Measurements from ENCODE around the gene KRT76. TPM values are rescaled to one million over a fixed set of nuclear protein-coding genes. Genes with fewer than 3 reads are reported as not detected.

KRT76 gene
- total RNA-seq: not detected
- long read RNA-seq: 0 reads

GRCh38 chr12:52776913-52777395 is at the start of gene KRT76:
Gene KRT76, minus strand, starts transcription at chr12:52777345. Its CDS starts 54 bp downstream, at chr12:52777291.
- intact Hi-C loops (cut with DNase I): no loop called here
- no peak for DNase-seq (ENCODE audit: low spot score)

- DNase-seq (ENCODE audit: low spot score): no peak
- intact Hi-C loops (cut with DNase I): no loop called here
Measured at GRCh38 chr12:52825961-52826360, 48.8 kb upstream of the KRT76 start.

DNA sequence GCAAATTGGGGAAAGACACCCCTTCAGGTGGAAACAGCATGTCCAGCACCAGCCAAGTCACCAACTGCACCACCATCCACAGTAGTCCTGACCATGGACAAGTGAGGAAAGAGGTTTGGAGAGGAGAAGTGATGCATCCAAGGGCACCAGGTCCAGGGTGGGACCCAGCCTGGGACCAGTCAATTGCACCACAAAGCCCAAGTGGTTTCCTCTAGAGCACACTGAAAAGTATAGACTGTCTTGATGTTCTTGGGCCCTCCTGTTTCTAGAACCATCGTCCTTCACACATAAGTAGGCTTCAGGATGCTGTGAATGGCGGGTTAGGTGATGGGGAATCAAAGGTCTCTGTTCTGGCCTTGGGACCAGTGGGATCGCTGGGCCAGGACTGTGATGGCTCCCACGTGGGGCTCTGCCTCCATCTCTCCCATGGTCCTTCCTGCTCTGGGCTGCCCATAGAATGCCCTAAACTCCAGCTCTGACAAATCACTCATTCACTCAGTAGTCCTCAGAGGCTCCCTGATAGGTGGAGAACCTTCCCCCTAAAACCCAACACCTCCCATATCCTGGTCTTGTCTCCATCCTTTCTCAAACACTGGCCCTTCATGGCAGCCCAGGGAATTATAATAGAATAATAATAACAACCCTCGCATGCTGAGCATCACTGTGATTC is 47.7 kb upstream of the KRT76 start:
- no peak for DNase-seq (ENCODE audit: low spot score)
- intact Hi-C loops (cut with DNase I): no loop called here

DNA sequence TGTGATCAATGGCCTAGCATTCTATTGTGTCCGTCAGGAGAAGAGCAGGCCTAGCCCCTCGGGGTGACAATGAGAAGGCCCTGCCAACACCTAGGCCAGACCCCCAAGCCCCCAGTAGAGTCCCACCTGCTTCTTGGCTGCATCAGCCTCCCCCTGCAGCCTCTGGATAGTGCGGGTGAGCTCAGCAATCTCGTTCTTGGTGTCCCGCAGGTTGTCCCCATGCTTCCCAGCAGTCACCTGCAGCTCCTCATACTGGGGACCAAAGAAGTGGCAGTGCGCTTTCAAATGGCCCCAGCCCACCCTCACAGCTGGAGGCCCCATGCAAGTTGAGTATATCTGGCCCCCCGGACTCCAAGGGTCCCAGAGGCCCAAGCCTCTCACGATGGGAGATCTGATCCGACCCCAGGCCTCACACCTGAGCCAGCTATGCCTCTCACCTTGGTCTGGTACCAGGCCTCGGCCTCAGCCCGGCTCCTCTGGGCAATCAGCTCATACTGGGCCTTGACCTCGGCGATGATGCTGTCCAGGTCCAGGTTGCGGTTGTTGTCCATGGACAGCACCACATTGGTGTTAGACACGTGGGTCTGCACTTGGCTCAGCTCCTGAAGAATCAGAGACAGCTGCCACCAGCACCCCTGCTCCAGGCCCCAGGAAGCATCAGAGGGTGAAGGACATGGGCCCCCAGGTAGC is 46.8 kb upstream of the KRT76 start:
- intact Hi-C loops (cut with DNase I): no loop called here
- DNase-seq (ENCODE audit: low spot score): no peak

- DNase-seq (ENCODE audit: low spot score): no peak
- intact Hi-C loops (cut with DNase I): no loop called here
Measured at GRCh38 chr12:52822771-52823510, 45.8 kb upstream of the KRT76 start.

DNA sequence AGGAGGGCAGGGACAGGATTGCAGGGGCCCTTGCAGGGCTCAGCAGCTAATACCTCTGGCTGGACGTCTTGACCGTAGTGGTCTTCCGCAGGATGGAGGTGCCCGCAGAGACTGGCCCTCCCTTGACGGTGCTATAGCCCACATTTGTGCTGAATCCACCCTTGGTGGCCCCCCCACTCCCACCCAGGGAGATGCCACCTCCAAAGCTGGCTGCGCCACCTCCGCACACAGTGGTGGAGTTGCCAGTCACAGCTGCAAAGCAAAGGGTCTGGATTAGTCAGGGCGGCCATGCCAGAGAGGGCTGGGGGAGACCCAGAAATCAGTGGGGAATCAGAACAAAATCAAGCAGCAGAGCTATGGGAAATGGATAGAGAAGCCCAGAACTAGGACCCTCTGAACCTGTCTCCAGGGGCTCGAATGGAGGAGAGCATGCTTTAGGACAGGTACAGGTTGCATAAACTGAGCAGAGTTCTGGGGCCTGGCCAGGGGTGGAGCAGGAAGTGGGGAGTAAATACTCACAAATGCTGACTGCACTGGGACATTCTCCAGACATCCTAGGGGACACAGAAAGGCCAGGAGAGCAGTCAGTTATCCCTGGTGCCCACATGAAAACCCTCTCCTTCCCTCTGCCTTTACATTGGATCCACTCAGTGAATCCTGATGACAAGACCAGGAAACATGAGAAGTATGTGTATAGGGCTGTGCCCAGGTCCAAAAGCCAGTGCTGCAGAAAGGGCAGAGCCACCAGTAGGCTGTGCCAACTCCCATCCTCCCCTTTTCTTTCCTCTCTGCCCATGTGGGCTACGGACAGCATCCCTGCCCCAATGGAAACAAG is 44.9 kb upstream of the KRT76 start:
- no peak for DNase-seq (ENCODE audit: low spot score)
- intact Hi-C loops (cut with DNase I): no loop called here

DNA sequence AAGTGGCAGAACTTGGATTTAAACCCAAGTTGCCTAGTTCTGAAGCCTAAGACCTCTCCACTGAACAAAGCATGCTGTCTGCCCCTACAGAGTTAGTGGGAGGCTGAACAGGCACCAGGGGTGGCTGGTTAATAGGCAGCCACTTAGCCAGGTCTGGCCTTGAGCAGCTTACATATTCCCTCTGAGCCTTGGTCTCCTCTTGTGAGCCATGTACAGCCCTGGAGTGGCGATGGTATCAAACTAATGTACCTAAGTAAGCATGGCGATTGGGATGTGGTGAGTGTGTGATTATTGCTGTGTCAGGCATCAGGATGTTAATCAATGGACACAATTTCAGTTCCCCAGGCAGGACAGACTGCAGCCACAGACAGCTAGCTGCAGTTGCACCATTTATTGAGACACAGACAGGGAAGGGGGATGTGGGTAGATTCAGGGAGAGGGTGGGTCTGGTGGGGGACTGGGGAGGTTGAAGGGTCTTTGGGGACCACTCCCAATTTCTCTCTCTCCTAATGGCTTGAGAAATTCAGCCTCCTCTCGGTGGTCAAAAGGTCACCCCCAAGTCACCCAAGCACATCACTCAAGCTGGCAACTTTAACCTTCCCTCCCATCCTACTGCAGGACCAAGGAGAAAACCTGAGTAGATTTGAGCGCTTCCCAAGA is 44.1 kb upstream of the KRT76 start:
- no peak for DNase-seq (ENCODE audit: low spot score)
- intact Hi-C loops (cut with DNase I): no loop called here

DNA sequence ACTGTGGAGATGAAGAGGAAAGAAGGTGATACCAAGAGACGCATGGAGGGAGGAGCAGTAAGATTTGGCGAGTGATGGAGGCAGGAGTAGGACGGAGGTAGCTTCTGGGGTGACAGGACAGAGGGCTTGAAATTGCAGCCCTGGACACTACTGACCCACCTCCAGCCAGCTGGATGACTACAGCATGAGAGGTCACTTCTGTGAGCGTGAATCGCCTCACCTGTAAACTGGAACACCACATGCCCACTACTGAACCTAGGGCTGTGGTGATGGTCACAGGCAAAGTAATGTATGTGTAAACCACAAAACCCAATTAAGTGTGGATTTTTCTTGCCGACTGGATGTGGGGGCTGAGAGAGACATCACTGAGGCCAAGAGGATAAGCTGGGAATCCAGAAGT is 43.4 kb upstream of the KRT76 start:
- intact Hi-C loops (cut with DNase I): no loop called here
- no peak for DNase-seq (ENCODE audit: low spot score)

DNA sequence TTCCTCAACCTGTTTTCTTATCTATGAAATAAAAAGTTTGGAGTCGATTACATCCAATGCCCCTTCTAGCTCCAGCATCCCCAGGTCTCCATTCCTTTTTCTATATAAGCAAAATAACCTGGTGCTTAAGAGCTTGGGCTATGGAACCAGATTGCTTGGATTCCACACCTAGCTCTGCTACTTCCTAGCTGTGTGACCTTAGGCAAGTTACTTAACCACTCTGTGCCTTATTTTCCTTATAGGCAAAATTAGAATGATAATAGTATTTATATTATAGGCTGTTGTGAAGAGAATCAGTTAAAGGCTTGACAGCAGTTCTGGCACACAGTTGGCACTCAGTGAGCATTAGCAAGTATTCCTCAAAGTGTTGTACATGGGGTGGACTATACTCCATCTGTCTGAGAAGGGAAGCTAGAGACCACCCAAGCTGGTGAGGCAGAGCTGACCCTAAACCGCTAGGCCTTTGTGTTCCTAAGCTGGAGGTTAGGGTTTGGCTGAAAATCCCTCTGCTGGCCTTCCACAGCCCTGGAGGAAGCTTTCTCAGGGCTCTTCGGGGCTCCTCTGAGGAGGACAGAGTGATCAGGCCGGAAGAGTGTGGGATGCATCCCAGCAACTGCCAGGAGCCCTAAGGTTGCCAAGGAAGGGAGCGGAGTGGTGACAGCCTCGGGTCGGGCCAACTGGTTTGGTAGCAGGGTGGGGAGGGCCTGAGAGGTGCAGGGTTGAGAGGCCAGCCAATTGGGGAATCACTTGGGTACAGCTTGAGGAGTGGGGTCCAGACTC is 42.8 kb upstream of the KRT76 start:
- DNase-seq (ENCODE audit: low spot score): no peak
- intact Hi-C loops (cut with DNase I): no loop called here

GRCh38 chr12:52818887-52819420 is 41.8 kb upstream of the KRT76 start:
- DNase-seq (ENCODE audit: low spot score): no peak
- intact Hi-C loops (cut with DNase I): no loop called here

- intact Hi-C loops (cut with DNase I): no loop called here
- DNase-seq (ENCODE audit: low spot score): no peak
Measured at GRCh38 chr12:52818388-52818787, 41.2 kb upstream of the KRT76 start.

DNA sequence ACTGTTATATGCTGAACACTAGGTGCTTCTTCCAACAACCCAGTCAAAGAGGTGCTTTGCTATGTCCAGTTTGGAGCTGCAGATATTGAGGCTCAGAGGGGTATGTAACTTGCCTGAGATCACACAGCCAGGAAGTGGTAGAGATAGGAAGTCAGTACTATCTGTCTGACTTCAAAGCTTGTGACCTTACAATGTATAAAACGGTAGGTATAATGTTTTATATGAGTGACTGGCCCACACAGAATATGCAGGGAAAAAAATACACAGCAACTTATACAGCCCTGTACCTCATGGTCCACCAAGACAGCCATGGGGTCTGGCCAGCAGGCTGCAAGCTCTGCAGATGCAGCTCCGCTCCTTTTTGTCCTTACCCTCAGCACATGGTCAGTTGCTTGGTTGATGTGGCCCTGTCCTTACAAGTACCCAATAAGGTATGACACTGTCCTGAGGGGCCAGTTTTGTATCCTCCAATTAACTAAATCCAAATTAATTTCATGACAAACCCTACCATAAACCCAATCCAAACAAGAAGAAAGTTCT is 40.6 kb upstream of the KRT76 start:
- no peak for DNase-seq (ENCODE audit: low spot score)
- intact Hi-C loops (cut with DNase I): no loop called here

DNA sequence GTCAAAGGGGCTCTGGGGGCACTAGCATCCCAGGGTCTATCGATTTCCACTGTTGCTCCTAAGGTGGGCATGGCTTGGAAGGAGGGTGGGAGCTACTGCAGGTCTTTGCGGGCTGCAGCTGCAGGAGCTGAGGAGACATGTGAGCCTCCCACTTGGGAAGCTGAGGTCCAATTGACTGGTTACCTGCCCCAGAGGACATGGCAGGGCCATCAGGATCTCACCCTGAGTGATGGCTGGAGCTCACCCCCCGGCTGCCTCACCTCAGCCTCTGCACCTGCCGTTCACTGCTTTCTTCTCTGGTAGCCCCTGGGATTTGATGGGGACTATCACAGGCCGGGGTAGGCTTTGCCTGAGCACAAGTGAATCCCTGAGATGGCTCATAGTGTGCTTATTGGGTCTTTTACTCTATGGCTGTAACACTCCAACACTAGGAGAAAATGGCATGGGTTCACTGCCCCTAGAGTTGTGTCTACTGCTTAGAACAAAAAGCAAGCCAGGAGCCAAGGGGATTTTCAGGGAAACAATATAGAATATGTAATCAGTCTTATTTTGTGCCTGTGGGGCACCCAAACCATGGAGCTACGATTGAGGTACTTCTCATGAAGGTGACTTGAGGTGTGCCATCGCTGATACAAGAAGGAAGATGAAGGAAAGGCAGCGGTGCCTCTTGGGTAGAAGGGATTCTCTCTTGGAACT is 40.0 kb upstream of the KRT76 start:
- no peak for DNase-seq (ENCODE audit: low spot score)

DNA sequence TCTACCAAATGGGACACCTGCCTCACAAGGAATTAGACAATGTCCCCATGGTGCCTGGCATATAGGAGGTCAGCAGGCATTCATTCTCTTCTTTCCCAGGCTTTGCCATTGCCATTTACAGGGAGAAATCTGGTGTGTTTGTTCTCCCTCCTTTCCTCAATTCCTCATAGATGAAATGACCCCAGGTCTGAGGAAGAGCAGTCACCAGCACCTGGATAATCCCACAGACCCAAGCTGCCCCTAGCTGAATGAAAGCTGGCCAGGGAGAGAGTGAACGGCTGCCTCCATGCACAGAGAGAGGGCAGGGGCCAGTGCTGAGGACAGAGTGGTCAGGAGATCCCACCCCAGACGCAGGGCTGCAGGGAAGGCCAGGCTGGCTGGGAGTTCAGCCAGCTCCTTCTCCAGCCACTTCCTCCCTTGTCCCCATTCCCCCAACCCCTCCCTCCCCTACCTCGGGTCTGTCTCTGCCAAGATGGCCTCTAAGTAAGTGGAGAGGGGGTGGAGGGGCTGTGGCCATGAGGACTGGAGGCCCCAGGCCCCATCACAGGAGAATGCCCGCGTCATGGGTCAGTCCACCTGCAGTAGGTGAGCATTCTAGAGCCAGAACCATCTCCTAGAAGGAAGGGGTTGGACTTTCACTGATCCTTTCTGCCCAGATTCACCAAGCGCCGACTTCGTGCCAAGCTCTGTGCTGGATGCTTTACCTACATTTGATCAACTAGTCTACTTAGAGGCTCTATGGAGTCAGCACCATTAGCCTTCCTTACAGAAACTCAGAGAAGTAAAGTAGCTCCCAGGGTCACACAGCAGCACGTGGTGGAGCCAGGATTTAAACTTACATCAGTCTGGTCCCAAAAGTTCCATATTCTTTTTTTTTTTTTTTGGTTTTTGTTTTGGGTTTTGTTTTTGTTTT is 38.8 kb upstream of the KRT76 start:
- intact Hi-C loops (cut with DNase I): no loop called here
- no peak for DNase-seq (ENCODE audit: low spot score)

More for the DNA sequence above, 40.0 kb upstream of the KRT76 start:
- intact Hi-C loops (cut with DNase I): no loop called here

- intact Hi-C loops (cut with DNase I): no loop called here
- no peak for DNase-seq (ENCODE audit: low spot score)
Measured at GRCh38 chr12:52815161-52815560, 38.0 kb upstream of the KRT76 start.

DNA sequence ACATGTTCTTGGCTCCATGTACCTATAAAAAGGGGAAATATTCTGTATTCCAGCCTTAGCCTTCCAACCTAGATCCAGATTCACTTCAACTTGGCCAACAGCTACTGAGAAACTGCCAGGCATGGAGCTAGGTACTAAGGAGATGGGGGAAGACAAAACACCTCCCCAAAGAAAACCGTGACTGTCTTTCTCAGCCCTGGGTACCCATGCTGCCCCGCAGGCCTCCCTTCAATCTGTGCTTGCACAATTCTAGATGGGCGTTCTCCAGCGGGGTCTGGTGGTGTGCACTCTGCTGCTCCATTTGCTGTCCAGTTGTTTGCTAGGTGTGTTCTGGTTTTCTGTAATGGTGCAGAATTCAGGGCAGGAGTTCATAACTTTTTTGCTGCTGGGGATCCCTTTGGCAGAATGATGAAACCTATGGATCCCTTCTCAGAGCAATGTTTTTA is 37.6 kb upstream of the KRT76 start:
- intact Hi-C loops (cut with DNase I): no loop called here
- no peak for DNase-seq (ENCODE audit: low spot score)

Measured in cardiac septum (tissue), 1 donor.